RWPE1 (cell line): Measurements from ENCODE around the gene SLC4A4.

Source experiments
- CTCF ChIA-PET: fragments of 350-600 bp; sonication (Branson Sonifier 250); formaldehyde crosslinking; extraction: SDS; loops from one replicate; lab custom pipeline; 2021; lab: Yijun Ruan, JAX
- POLR2A ChIA-PET: fragments of 400-600 bp; formaldehyde crosslinking; extraction: SDS; loops from one replicate; lab custom pipeline; 2020; ENCODE audit warnings: antibody characterized with exemption; ENCODE audit not compliant: low non-redundant PET; lab: Yijun Ruan, JAX
- DNase-seq: peaks from one replicate; pipeline ENCODE4 v3.0.0; 2012; ENCODE audit warnings: low spot score
- H3K27ac ChIP-seq: fragments of 450-650 bp; 2 replicates; pipeline ENCODE4 v1.5.1; 2017
- CTCF ChIP-seq: fragments of 450-650 bp; conservative IDR thresholded peaks from 2 replicates; pipeline ENCODE4 v1.5.1; 2017; ENCODE audit warnings: low read depth, mild to moderate bottlenecking

Gene SLC4A4

GRCh38 chr4:71307729-71308128 is 31.1 kb upstream of the SLC4A4 start:
- DNase-seq: no peak
- ChIA-PET POLR2A (no interaction called here), CTCF (no interaction called here)
- H3K27ac ChIP-seq: no peak overlapping the region
- TF ChIP-seq CTCF: no peak

GRCh38 chr4:71322425-71322824 is 16.4 kb upstream of the SLC4A4 start:
- ChIA-PET POLR2A (no interaction called here), CTCF (no interaction called here)
- DNase-seq: no peak
- H3K27ac ChIP-seq: no peak overlapping the region
- TF ChIP-seq CTCF: no peak

GRCh38 chr4:71333368-71333767 is 5.5 kb upstream of the SLC4A4 start:
- no peak for DNase-seq
- POLR2A ChIA-PET: no interaction called here
- TF ChIP-seq CTCF: no peak
- H3K27ac ChIP-seq: no peak overlapping the region
- CTCF ChIA-PET: interaction anchor here (0.7 kb wide), 1 partner anchor 56 kb away, joined by 4 read pairs; no protein-coding TSS in a partner anchor

- no peak for TF ChIP-seq CTCF
- no peak for DNase-seq
- ChIA-PET POLR2A (no interaction called here), CTCF (no interaction called here)
- no peak overlapping the region for H3K27ac ChIP-seq
Measured at GRCh38 chr4:71333960-71334359, 4.9 kb upstream of the SLC4A4 start.

- ChIA-PET CTCF (no interaction called here), POLR2A (no interaction called here)
Measured at GRCh38 chr4:71334465-71334882, 4.3 kb upstream of the SLC4A4 start.

GRCh38 chr4:71343670-71344466 is 5.0 kb downstream of the SLC4A4 start:
- ChIA-PET CTCF (no interaction called here), POLR2A (no interaction called here)
- no peak for TF ChIP-seq CTCF
- H3K27ac ChIP-seq: no peak overlapping the region
- no peak for DNase-seq

More at GRCh38 chr4:71334465-71334882, 4.3 kb upstream of the SLC4A4 start:
- DNase-seq: peak; percentile 4
- no peak for TF ChIP-seq CTCF
- no peak overlapping the region for H3K27ac ChIP-seq
